Transverse colon (tissue), 4 donors: ENCODE data around the gene RBM10. TPM values are rescaled to one million over a fixed set of nuclear protein-coding genes. Genes with fewer than 3 reads are reported as not detected.
"Not testable (repeated sequence)": the region's sequence is repeated elsewhere in the genome, so short reads cannot be mapped to it uniquely, and the experiment has no call there.

Source experiments
- DNase-seq: peaks from one replicate; pipeline ENCODE4 v3.0.0-alpha.2; 2019
- H3K27ac ChIP-seq, 4 donors: fragments of 200-600 bp; sonication (generic); 2 replicates each; pipeline ENCODE4 v1.5.1; 2016 to 2018; ENCODE audit warnings: inconsistent platforms in 4 of 4
- H3K27me3 ChIP-seq: fragments of 200-600 bp; sonication (generic); 2 replicates; pipeline ENCODE4 v1.5.1; 2017; ENCODE audit warnings: inconsistent platforms
- H3K36me3 ChIP-seq, 4 donors: fragments of 200-600 bp; sonication (generic); 2 replicates each; pipeline ENCODE4 v1.5.1; 2017 to 2019; ENCODE audit warnings: inconsistent platforms in 4 of 4
- H3K4me1 ChIP-seq, 4 donors: fragments of 200-600 bp; sonication (generic); 2 replicates each; pipeline ENCODE4 v1.5.1; 2017 to 2020; ENCODE audit warnings: inconsistent platforms in 4 of 4
- H3K4me3 ChIP-seq, 4 donors: fragments of 200-600 bp; sonication (generic); 1 replicate in 1 of 4; 2 replicates in 3 of 4; pipeline versions ENCODE4 v1.5.1 to v1.6.1; 2017 to 2019; ENCODE audit warnings: inconsistent platforms in 4 of 4
- H3K9me3 ChIP-seq, 2 donors: fragments of 200-600 bp; sonication (generic); 2 replicates each; pipeline ENCODE4 v1.5.1; 2017 to 2019; ENCODE audit warnings: inconsistent platforms in 2 of 2
- CTCF ChIP-seq, 5 experiments: fragments of 200-600 bp in 3 of 5; fragments of 450-650 bp in 2 of 5; sonication (generic) in 3 of 5; IDR thresholded peaks; 1 replicate in 2 of 5; 2 replicates in 3 of 5; pipeline ENCODE4 v1.5.1; 2016 to 2017; ENCODE audit warnings: antibody characterized with exemption in 5 of 5, inconsistent platforms in 3 of 5, mild to moderate bottlenecking in 2 of 5, moderate library complexity in 1 of 5
- EP300 ChIP-seq: sonication (generic); formaldehyde crosslinking; IDR thresholded peaks from one replicate; pipeline ENCODE4 v1.6.1; 2017; ENCODE audit warnings: antibody characterized with exemption, low read depth
- POLR2A ChIP-seq: fragments of 450-650 bp; IDR thresholded peaks from one replicate; pipeline ENCODE4 v1.6.1; 2016; ENCODE audit warnings: antibody characterized with exemption, mild to moderate bottlenecking, moderate library complexity
- POLR2AphosphoS5 ChIP-seq, 3 donors: sonication (generic); formaldehyde crosslinking; IDR thresholded peaks; one replicate each; pipeline ENCODE4 v1.6.1; 2016; ENCODE audit warnings: antibody characterized with exemption in 3 of 3
- WGBS, 2 donors: methylation state at CpG; one replicate each; pipeline ENCODE4 v1.1.5; 2018; ENCODE audit warnings: low coverage in 1 of 2; 5-methylcytosine and 5-hydroxymethylcytosine counted together
- in situ Hi-C, 4 donors: fragments of 200-750 bp; cut with MboI; loops; one replicate each; pipeline versions ENCODE4 v1.15.0 to v1.15.1; 2017; ENCODE audit warnings: low sequenced_read_pairs in 3 of 4, low pct_ligation_motif_present in 1 of 4, low pct_unique_long_range_greater_than_20kb in 1 of 4
- intact Hi-C: fragments of 100-400 bp; cut with DNase I; formaldehyde crosslinking; loops from one replicate; pipeline ENCODE4 v1.15.1; 2023; ENCODE audit warnings: low total_unique reads
- total RNA-seq, 4 donors: library from RNA; depleted of rRNA; stranded (reverse); fragments of >200 nt; gene quantifications; one replicate each; pipeline ENCODE4 v1.1.0, GENCODE V29; 2016

The RBM10 gene
- total RNA-seq, 4 donors from 2014 or later: 28.6 to 70.8 (median 31.5) TPM

- no peaks in the 10 kb centered on the region for H3K4me1 ChIP-seq
- DNase-seq: no peak
- intact Hi-C loops (no loop called here), in situ Hi-C loops (no loop called here)
- WGBS, 2 donors: 66% methylated on average over 4 of the region's 4 CpGs; no CpG with 5 or more reads in 1 of the 2 donors
- no peaks in the 10 kb centered on the region for H3K9me3 ChIP-seq
- H3K4me3 ChIP-seq: no peak overlapping the region
- H3K27ac ChIP-seq: no peak overlapping the region
- TF ChIP-seq CTCF (IDR thresholded peaks at IDR 0.05) (no peak), POLR2AphosphoS5 (IDR thresholded peaks at IDR 0.05) (no peak), POLR2A (no peak), EP300 (no peak)
- no peaks in the 10 kb centered on the region for H3K27me3 ChIP-seq
- no peaks in the 10 kb centered on the region for H3K36me3 ChIP-seq
Observed at GRCh38 chrX:47101206-47101605, 43.8 kb upstream of the RBM10 start.

GRCh38 chrX:47110936-47111615, 33.9 kb upstream of the RBM10 start:
- DNase-seq, intact Hi-C loops: not testable (repeated sequence)

GRCh38 chrX:47112316-47112954, 32.6 kb upstream of the RBM10 start:
- Histone ChIP-seq H3K27me3 (no peaks in the 10 kb centered on the region), H3K9me3 (no peaks in the 10 kb centered on the region), H3K4me1 (no peaks in the 10 kb centered on the region), H3K36me3 (no peaks in the 10 kb centered on the region), H3K4me3 (no peak overlapping the region), H3K27ac (no peak overlapping the region)
- TF ChIP-seq POLR2AphosphoS5 (IDR thresholded peaks at IDR 0.05) (no peak), POLR2A (no peak), EP300 (no peak)
- 64% methylated on average over 9 of the region's 9 CpGs; no CpG with 5 or more reads in 1 of the 2 donors for WGBS, 2 donors
- intact Hi-C loops: no loop called here
- no peak for DNase-seq
- in situ Hi-C loops: no loop called here

More at GRCh38 chrX:47110936-47111615, 33.9 kb upstream of the RBM10 start:
- H3K4me1 ChIP-seq, H3K36me3 ChIP-seq, H3K9me3 ChIP-seq, H3K4me3 ChIP-seq, H3K27ac ChIP-seq, H3K27me3 ChIP-seq, in situ Hi-C loops: not testable (repeated sequence)
- 98% methylated on average over 26 of the region's 40 CpGs; no CpG with 5 or more reads in 1 of the 2 donors for WGBS, 2 donors

GRCh38 chrX:47116551-47117110, 28.4 kb upstream of the RBM10 start:
- DNase-seq, in situ Hi-C loops: not testable (repeated sequence)
- 73 to 94% methylated on average over 3 to 7 of the region's 7 CpGs for WGBS, 2 donors

GRCh38 chrX:47124466-47124865, 20.6 kb upstream of the RBM10 start:
- intact Hi-C loops, H3K4me3 ChIP-seq, H3K27ac ChIP-seq, H3K4me1 ChIP-seq, H3K36me3 ChIP-seq, H3K9me3 ChIP-seq, DNase-seq, in situ Hi-C loops, H3K27me3 ChIP-seq: not testable (repeated sequence)
- WGBS, 2 donors: 90% methylated on average over 3 of the region's 3 CpGs; no CpG with 5 or more reads in 1 of the 2 donors

More at GRCh38 chrX:47116551-47117110, 28.4 kb upstream of the RBM10 start:
- H3K4me3 ChIP-seq, H3K27ac ChIP-seq, intact Hi-C loops, H3K4me1 ChIP-seq, H3K9me3 ChIP-seq, H3K27me3 ChIP-seq, H3K36me3 ChIP-seq: not testable (repeated sequence)
